ENCODE results near the gene MARCHF10.

The MARCHF10 gene

GRCh38 chr17:62676952-62677596, 131.0 kb downstream of the MARCHF10 start:
- ChIA-PET POLR2A (no interaction called here), CTCF (no interaction called here)
- DNase-seq (ENCODE audit: extremely low spot score), result no peak
- TF ChIP-seq PKNOX1 (IDR thresholded peaks at IDR 0.05), result no peak
- no peak for TF ChIP-seq TARDBP (IDR thresholded peaks at IDR 0.05)
- no peak for TF ChIP-seq HDGF (IDR thresholded peaks at IDR 0.05; ENCODE audit: borderline replicate concordance)
- no peak for TF ChIP-seq ELF4 (IDR thresholded peaks at IDR 0.05)
- no peak for TF ChIP-seq NFRKB (IDR thresholded peaks at IDR 0.05)
- TF ChIP-seq CTBP1 (IDR thresholded peaks at IDR 0.05; ENCODE audit: borderline replicate concordance), result no peak
- no peak for TF ChIP-seq FOXA1 (IDR thresholded peaks at IDR 0.05)
- no peak for TF ChIP-seq SUZ12 (IDR thresholded peaks at IDR 0.05)
- no peak for TF ChIP-seq FOXM1 (IDR thresholded peaks at IDR 0.05; ENCODE audit: borderline replicate concordance)
- TF ChIP-seq BHLHE40 (IDR thresholded peaks at IDR 0.05; ENCODE audit: borderline replicate concordance), result no peak
- TF ChIP-seq FOXK2 (IDR thresholded peaks at IDR 0.05), result no peak
- no peak for TF ChIP-seq ZNF384 (IDR thresholded peaks at IDR 0.05)
- no peak for TF ChIP-seq SP1 (IDR thresholded peaks at IDR 0.05)
- TF ChIP-seq L3MBTL2 (conservative IDR thresholded peaks at IDR 0.05), result no peak
- no peak for TF ChIP-seq LEF1 (IDR thresholded peaks at IDR 0.05; ENCODE audit: borderline replicate concordance)
- no peak for TF ChIP-seq ARNT (IDR thresholded peaks at IDR 0.05)

GRCh38 chr17:62676231-62676943, 131.7 kb downstream of the MARCHF10 start:
- ChIA-PET CTCF (no interaction called here), POLR2A (no interaction called here)
- TF ChIP-seq FOXM1 (IDR thresholded peaks at IDR 0.05; ENCODE audit: borderline replicate concordance), result no peak
- TF ChIP-seq FOXK2 (IDR thresholded peaks at IDR 0.05), result no peak
- TF ChIP-seq NFRKB (IDR thresholded peaks at IDR 0.05), result no peak
- TF ChIP-seq LEF1 (IDR thresholded peaks at IDR 0.05; ENCODE audit: borderline replicate concordance), result no peak
- no peak for TF ChIP-seq HDGF (IDR thresholded peaks at IDR 0.05; ENCODE audit: borderline replicate concordance)
- no peak for TF ChIP-seq FOXA1 (IDR thresholded peaks at IDR 0.05)
- no peak for TF ChIP-seq SUZ12 (IDR thresholded peaks at IDR 0.05)
- TF ChIP-seq ELF4 (IDR thresholded peaks at IDR 0.05), result no peak
- no peak for TF ChIP-seq TARDBP (IDR thresholded peaks at IDR 0.05)
- TF ChIP-seq BHLHE40 (IDR thresholded peaks at IDR 0.05; ENCODE audit: borderline replicate concordance), result no peak
- no peak for TF ChIP-seq L3MBTL2 (conservative IDR thresholded peaks at IDR 0.05)
- TF ChIP-seq ZNF384 (IDR thresholded peaks at IDR 0.05), result no peak
- no peak for TF ChIP-seq SP1 (IDR thresholded peaks at IDR 0.05)
- no peak for DNase-seq (ENCODE audit: extremely low spot score)

- DNase-seq (ENCODE audit: extremely low spot score), result no peak
- ChIA-PET POLR2A (no interaction called here), CTCF (no interaction called here)
- TF ChIP-seq LEF1 (IDR thresholded peaks at IDR 0.05; ENCODE audit: borderline replicate concordance) (no peak), CTBP1 (IDR thresholded peaks at IDR 0.05; ENCODE audit: borderline replicate concordance) (no peak), HDGF (IDR thresholded peaks at IDR 0.05; ENCODE audit: borderline replicate concordance) (no peak), FOXK2 (IDR thresholded peaks at IDR 0.05) (no peak), PKNOX1 (IDR thresholded peaks at IDR 0.05) (no peak), TARDBP (IDR thresholded peaks at IDR 0.05) (no peak), ZNF384 (IDR thresholded peaks at IDR 0.05) (no peak), ELF4 (IDR thresholded peaks at IDR 0.05) (no peak), L3MBTL2 (conservative IDR thresholded peaks at IDR 0.05) (no peak), BHLHE40 (IDR thresholded peaks at IDR 0.05; ENCODE audit: borderline replicate concordance) (no peak), SP1 (IDR thresholded peaks at IDR 0.05) (no peak)
Measured at GRCh38 chr17:62675701-62676100, 132.4 kb downstream of the MARCHF10 start.

- no peak for DNase-seq (ENCODE audit: extremely low spot score)
- TF ChIP-seq FOXK2 (IDR thresholded peaks at IDR 0.05) (no peak), NFRKB (IDR thresholded peaks at IDR 0.05) (no peak), LEF1 (IDR thresholded peaks at IDR 0.05; ENCODE audit: borderline replicate concordance) (no peak), CTBP1 (IDR thresholded peaks at IDR 0.05; ENCODE audit: borderline replicate concordance) (no peak), FOXM1 (IDR thresholded peaks at IDR 0.05; ENCODE audit: borderline replicate concordance) (no peak), HDGF (IDR thresholded peaks at IDR 0.05; ENCODE audit: borderline replicate concordance) (no peak), BHLHE40 (IDR thresholded peaks at IDR 0.05; ENCODE audit: borderline replicate concordance) (no peak), L3MBTL2 (conservative IDR thresholded peaks at IDR 0.05) (no peak), FOXA1 (IDR thresholded peaks at IDR 0.05) (no peak), SP1 (IDR thresholded peaks at IDR 0.05) (no peak), SUZ12 (IDR thresholded peaks at IDR 0.05) (no peak), PKNOX1 (IDR thresholded peaks at IDR 0.05) (no peak), TARDBP (IDR thresholded peaks at IDR 0.05) (no peak), ZNF384 (IDR thresholded peaks at IDR 0.05) (no peak), ARNT (IDR thresholded peaks at IDR 0.05) (no peak), ELF4 (IDR thresholded peaks at IDR 0.05) (no peak)
- ChIA-PET CTCF (no interaction called here), POLR2A (no interaction called here)
Measured at GRCh38 chr17:62675260-62675659, 132.9 kb downstream of the MARCHF10 start.

- CTCF ChIA-PET, result no interaction called here
Measured at GRCh38 chr17:62674841-62675240, 133.3 kb downstream of the MARCHF10 start.

More at GRCh38 chr17:62674841-62675240, 133.3 kb downstream of the MARCHF10 start:
- no peak for DNase-seq (ENCODE audit: extremely low spot score)
- POLR2A ChIA-PET, result no interaction called here
- TF ChIP-seq LEF1 (IDR thresholded peaks at IDR 0.05; ENCODE audit: borderline replicate concordance) (no peak), TARDBP (IDR thresholded peaks at IDR 0.05) (no peak), FOXK2 (IDR thresholded peaks at IDR 0.05) (no peak), SUZ12 (IDR thresholded peaks at IDR 0.05) (no peak), ZNF384 (IDR thresholded peaks at IDR 0.05) (no peak), HDGF (IDR thresholded peaks at IDR 0.05; ENCODE audit: borderline replicate concordance) (no peak), NFRKB (IDR thresholded peaks at IDR 0.05) (no peak), L3MBTL2 (conservative IDR thresholded peaks at IDR 0.05) (no peak), FOXA1 (IDR thresholded peaks at IDR 0.05) (no peak), FOXM1 (IDR thresholded peaks at IDR 0.05; ENCODE audit: borderline replicate concordance) (no peak), BHLHE40 (IDR thresholded peaks at IDR 0.05; ENCODE audit: borderline replicate concordance) (no peak), CTBP1 (IDR thresholded peaks at IDR 0.05; ENCODE audit: borderline replicate concordance) (no peak), PKNOX1 (IDR thresholded peaks at IDR 0.05) (no peak)
